GM21381 (cell line): ENCODE results near the gene MAN1B1.

Experiments used
- ATAC-seq: cut with Tn5 transposase; IDR thresholded peaks from one replicate; pipeline ENCODE4 v1.9.1; 2021; ENCODE audit warnings: mild to moderate bottlenecking, moderate library complexity; ENCODE audit not compliant: unreplicated experiment

The MAN1B1 gene

DNA sequence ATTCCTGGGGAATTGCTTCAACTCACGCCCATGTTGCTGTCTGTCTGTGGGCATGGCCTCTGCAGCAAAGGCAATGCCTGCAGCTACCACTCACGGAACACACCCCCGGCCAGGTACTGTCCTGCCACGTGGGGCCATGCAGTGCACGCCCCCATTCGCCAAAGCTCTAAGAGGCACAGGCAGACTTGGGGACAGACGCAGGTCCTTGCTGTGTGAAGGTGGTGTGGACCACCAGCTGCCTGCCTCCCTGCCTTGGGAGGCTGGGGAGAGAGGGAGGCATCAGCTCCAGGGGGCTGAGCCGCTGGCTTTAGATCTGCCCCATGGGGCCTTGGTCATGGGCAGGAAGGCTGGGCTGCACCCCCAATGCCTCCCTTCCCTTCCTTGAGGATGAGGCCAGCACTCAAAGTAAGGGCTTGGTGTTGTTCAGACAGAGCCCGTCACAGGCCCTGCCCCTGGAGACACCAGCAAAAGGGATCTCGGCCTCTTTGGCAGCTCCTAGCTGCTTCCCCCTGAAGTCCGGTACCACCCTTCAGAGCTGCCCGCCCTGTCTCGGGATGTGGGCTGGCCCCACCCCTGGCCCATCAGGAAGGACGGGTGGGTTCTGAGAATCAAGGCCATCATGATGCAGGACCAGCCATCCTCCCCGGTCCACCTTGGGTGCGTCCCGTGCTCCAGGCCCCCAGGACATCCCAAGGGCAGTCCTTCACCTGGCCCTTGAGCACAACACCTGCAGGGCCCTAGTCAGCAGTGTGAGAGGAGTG, 54.4 kb downstream of the MAN1B1 start:
- ATAC-seq = no peak

DNA sequence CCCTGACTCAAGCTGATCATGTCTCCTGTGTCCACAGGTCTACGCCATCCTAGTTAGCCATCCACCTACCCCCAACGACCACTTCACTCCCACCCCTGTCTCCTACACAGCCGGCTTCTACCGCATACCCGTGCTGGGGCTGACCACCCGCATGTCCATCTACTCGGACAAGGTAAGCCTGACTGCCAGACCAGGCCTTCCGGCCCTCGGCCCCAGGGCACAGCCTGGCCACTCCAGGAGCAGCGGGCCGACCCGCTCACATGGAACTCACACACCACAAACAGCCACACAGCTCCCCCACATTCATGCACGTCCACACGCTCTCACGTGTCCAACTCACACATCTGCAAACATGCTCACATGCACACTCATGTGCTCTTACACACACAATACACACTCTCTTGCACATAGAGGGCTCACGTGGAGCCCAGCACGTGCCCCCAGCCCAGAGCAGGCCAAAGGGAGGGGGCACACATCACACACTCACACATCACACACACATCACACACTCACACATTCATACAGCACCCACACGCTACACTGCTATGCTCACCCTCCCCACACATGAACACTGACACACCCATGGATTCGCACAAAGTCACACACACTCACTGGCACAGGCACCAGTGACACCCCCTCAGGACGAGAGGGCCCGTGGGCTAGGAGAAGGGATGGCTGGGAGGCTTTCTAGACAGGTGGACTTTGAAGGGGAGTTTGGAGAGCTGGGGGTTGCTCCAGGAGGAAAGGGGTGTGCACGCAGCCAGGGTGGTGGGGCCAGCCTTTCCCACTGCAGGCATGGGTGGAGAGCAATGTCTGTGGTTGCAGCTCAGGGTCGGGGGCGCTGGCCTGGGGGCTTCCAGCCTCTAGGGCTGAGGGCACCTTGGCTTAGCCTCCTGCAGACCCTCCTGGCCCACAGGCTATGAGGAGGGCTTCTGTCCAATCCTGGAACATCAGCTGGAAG, 55.5 kb downstream of the MAN1B1 start:
- ATAC-seq = no peak

DNA sequence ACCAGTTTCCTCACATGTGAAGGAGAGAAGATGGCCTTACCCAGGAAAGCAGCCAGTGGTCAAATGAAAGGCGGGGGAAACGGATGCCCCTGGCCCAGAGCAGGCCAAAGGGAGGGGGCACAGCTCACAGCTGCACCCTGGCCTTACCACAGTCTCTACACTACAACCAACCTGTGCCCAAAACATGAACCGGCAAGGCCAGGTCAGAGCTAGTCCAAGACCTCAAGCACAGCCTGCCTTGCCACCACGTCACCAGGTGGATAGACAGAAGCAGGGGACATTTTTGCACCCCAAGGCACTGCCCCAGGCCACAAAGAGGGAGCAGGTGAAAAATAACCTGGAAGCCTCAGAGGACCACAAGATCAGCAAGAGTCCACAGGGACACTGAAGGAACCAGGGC, 56.7 kb downstream of the MAN1B1 start:
- ATAC-seq = no peak

DNA sequence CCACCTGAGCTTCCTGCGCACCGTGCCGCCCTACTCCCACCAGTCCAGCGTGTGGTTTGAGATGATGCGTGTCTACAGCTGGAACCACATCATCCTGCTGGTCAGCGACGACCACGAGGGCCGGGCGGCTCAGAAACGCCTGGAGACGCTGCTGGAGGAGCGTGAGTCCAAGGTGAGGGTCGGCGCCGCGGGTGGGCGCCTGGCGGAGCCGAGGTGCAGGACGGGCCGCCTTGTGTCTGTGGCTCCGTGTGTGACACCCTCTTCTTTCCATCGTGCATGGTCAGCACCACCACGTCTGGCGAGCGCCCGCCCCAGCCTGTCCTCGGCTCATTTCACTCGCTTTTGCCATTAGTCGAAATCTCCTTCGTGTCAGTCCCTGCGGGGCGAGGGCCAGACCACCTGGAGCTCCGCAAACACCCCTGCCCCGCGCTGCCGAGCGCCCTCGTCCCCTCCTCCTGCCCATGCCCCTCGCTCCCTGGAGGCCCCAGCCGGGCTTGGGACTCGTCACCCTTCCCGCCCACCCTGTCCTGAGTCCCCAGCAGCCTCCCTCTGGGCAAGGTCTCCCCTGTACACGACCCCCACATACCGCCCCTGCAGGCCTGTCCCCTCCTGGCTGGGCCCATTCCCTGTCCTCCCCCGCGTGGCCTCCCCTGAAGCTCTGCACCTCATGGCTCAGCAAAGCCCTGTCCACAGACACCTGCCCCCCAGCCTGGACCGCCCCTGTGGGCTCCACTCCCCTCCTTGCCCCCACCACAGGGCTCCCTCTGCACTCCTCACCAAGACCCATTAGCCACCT, 59.1 kb downstream of the MAN1B1 start:
- ATAC-seq = no peak

DNA sequence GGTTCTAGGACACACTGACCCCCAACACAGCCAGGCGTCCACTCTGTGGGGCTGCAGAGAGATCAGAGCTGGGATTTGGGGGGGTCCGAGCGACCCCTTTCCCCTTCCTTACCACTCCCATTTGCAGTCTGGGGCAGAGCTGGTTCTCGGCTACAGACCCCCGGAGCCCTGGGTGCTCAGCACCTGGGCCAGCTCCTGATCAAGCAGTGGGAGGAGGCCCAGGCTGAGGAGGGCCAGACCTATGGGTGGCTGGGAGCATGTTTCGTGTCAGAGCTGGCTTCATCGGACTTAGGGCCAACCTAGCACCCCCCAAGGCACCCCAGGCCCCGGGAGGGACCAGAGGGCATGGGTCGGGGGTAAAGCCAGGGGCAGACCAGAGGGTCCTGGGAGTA, 59.7 kb downstream of the MAN1B1 start:
- ATAC-seq = no peak

DNA sequence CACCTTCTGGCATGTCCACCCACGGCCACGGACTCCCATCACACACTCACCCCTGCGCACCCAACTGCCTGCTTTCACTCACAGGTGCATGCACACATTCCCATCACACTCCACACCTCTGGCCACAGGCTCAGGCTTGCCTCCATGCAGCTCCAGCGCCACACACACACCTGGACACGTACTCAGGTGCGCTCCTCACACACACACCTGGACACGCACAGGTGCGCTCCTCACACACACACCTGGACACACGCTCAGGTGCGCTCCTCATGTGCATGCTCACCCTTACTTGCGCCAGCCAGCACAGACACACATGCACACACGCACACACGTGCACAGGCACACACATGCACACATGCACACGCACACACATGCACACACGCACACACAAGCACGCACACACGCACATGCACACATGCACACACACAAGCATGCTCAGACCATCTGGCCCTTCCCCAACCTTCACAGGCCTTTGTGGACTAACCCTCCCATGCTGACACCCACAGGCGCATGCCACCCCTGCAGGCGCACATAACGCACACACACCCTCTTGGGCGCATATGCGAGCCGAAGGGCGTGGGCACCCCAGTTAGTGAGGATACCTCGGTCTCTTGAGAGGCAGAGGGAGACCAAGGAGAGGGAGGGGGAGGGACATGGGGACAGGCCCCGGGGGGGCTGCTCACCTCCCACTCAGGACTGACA, 60.5 kb downstream of the MAN1B1 start:
- no peak for ATAC-seq

DNA sequence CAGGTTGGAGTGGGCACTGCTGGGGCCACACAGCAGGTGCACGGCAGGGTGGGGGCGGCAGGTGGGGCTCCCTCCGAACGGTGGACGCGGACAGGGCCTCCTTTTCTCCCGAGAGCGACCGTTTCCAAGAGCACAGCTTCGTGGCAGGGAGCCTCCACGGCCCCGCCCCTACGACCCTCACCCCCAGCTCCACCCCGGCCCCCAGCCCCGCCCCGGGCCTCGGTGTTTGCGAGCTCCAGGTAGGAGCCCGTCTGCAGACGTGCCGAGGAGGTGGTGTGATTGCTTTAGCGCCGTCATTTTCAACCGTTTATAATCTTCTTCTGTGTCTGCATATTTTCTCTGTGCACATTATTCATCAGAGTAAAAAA, 61.0 kb downstream of the MAN1B1 start:
- no peak for ATAC-seq

DNA sequence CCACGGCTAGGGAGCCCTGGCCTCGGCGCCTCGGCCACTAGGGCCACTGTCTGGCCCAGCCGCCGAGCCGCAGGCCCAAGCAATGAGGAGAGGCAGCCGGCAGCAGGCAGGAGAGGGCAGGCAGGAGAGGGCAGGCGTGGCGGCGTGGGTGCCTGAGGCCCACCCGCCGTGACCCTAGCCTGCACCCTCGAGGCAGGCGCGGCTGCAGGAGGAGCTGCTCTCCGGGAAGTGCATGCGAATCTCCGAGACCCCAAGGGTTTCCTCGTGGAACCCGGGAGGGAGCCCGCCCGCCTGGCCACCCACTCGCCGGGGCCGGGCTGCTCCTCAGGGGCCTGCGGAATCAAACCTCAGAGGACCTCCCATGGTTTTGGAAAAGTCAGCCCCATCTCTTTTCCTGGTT, 61.5 kb downstream of the MAN1B1 start:
- no peak for ATAC-seq

DNA sequence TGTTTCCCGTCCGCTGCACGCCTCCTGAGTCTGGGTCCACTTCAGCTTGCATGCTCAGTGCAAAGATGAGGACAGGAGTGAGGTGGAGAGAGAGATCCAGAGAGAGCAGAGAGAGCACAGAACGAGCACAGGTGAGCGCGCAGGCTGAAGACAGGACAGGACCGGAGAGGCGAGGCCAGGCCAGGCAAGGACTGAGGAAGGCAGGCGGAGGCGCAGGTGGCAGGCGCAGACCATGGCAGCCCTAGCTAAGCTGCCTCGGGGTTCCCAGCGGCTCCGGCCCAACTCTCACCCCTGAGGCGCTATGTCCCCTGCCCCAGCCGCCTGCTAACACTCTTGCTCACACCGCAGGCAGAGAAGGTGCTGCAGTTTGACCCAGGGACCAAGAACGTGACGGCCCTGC, 61.9 kb downstream of the MAN1B1 start:
- ATAC-seq = no peak

GRCh38 chr9:137149363-137149762, 62.6 kb downstream of the MAN1B1 start:
- ATAC-seq = no peak

- peak; percentile 31 for ATAC-seq
These were observed 63.3 kb downstream of the MAN1B1 start for GRCh38 chr9:137149942-137150616.

- peak; percentile 48 for ATAC-seq
These were observed 64.1 kb downstream of the MAN1B1 start for GRCh38 chr9:137150617-137151457.

GRCh38 chr9:137152844-137153405, 66.1 kb downstream of the MAN1B1 start:
- no peak for ATAC-seq

DNA sequence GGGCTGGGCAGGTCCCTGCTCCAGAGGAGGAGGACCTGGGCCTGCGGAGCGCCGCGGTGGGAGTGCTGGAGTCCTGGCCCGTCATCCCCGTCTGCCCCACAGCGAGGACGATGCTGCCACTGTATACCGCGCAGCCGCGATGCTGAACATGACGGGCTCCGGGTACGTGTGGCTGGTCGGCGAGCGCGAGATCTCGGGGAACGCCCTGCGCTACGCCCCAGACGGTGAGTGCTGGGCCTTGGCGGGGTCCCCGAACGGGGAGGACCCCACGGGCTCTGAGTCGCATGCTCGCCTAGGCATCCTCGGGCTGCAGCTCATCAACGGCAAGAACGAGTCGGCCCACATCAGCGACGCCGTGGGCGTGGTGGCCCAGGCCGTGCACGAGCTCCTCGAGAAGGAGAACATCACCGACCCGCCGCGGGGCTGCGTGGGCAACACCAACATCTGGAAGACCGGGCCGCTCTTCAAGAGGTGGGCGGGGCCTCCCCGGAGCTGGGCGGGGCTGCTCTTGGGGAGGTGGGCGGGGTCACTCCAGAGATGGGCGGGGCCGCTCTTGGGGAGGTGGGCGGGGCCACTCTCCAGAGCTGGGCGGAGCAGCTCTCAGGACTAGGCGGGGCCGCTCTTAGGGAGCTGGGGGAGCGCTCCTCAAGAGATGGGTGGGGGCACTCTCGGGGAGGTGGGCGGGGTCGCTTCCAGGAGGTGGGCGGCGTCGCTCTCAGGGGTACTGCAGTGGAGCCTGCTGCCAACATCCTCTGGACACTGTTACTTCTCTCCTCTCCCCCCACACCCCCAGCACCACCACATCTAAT, 70.0 kb downstream of the MAN1B1 start:
- ATAC-seq = no peak

DNA sequence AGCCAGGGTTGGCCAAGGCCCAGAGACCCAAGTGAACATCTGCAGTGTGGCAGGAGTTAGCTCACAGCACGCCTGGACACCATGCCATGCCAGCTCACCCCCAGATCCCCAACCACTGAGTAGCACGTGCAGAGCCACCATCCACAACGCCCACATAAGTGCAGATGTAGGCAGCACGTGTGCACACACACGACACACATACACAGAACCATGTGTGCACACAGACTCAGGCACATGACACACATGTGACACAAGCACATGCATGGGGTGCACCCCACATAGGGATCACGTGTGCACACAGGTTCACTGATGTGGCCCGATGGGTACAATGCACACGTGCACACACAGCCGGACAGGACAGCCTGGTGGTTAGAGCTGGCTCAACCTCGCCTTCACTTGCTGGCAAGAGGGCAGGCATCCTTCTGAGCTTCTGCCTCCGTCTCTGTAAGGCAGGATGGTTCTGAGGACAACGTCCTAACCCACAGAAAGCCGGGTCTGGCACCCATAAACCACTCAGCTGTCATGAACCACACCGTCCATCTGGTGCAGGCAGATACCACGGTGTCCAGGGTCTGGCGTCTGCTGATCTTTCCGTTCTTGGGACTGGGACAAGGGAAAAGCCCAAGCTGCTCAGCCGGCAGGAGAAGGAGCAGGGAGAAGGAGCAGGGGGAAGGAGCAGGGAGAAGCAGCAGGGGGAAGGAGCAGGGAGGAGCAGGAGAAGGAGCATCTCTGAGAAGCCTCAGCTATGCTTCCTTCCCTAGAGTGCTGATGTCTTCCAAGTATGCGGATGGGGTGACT, 71.0 kb downstream of the MAN1B1 start:
- ATAC-seq = no peak

DNA sequence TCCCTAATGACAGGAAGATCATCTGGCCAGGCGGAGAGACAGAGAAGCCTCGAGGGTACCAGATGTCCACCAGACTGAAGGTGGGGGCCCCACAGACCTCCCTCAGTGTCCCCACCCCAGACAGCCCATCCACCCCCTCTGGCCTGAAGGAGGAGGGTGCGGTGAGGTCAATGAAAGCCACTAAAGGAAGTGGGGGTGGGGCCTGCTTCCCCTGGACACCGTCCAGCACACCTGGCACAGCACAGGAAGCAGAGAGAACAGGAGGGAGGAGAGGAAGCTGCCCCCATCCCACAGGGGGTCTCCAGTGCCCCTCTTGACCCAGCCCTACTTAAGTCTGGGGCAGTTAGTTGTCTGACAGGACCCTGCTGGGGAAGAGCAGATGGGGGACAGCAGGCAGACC, 71.8 kb downstream of the MAN1B1 start:
- no peak for ATAC-seq
